Epithelial cell of esophagus (primary cell): ENCODE data around the gene PRR12.

Experiments
- DNase-seq: peaks from one replicate; pipeline ENCODE4 v3.0.0; 2010; ENCODE audit warnings: low read depth
- H3K4me3 ChIP-seq: 2 replicates; pipeline ENCODE4 v1.5.1; 2011; ENCODE audit warnings: mild to moderate bottlenecking, low read length, control low read depth
- TF ChIP-seq, protein P1 (sequence below): IDR thresholded peaks from 2 replicates; pipeline ENCODE4 v1.5.1; 2011; ENCODE audit warnings: low read depth, mild to moderate bottlenecking, low read length, control low read depth, inconsistent platforms; ENCODE audit not compliant: insufficient read depth; ENCODE audit errors: missing control alignments

The PRR12 gene

GRCh38 chr19:49596954-49597702 lies 6.1 kb downstream of the PRR12 start:
- TF ChIP-seq, protein P1, sequence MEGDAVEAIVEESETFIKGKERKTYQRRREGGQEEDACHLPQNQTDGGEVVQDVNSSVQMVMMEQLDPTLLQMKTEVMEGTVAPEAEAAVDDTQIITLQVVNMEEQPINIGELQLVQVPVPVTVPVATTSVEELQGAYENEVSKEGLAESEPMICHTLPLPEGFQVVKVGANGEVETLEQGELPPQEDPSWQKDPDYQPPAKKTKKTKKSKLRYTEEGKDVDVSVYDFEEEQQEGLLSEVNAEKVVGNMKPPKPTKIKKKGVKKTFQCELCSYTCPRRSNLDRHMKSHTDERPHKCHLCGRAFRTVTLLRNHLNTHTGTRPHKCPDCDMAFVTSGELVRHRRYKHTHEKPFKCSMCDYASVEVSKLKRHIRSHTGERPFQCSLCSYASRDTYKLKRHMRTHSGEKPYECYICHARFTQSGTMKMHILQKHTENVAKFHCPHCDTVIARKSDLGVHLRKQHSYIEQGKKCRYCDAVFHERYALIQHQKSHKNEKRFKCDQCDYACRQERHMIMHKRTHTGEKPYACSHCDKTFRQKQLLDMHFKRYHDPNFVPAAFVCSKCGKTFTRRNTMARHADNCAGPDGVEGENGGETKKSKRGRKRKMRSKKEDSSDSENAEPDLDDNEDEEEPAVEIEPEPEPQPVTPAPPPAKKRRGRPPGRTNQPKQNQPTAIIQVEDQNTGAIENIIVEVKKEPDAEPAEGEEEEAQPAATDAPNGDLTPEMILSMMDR: no peak
- DNase-seq: no peak

GRCh38 chr19:49597703-49597974 lies 6.7 kb downstream of the PRR12 start:
- no peak overlapping the region for H3K4me3 ChIP-seq
- DNase-seq: no peak
- TF ChIP-seq, protein P1: no peak

More at GRCh38 chr19:49596954-49597702, 6.1 kb downstream of the PRR12 start:
- H3K4me3 ChIP-seq: no peak overlapping the region

DNA sequence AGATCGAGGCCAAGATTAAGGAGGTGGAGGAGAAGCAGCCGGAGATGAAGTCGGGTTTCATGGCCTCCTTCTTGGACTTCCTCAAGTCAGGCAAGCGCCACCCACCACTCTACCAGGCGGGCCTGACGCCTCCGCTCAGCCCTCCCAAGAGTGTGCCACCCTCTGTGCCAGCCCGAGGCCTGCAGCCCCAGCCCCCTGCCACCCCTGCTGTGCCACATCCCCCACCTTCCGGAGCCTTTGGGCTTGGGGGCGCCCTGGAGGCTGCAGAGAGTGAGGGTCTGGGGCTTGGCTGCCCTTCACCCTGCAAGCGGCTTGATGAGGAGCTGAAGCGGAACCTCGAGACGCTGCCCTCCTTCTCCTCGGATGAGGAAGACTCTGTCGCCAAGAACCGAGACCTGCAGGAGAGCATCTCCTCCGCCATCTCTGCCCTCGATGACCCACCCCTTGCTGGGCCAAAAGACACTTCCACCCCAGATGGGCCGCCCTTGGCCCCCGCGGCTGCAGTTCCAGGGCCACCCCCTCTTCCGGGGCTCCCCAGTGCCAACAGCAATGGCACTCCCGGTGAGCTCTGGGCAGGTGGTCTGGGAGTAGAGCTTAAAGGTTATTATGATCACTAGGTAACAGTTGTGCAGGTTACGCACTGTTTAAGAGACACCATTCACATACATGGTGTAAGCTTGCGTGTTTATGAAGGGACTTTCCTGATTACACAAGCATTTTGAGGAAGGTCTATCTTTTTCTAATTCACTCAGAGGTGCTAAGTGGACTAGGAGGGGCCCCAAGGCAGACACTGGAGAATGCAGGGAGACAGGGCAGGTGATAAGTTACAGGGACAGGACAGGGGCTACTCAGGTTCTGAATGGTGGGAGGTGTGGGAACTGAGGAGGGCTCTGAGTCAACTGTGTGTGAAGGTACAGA lies 8.7 kb downstream of the PRR12 start:
- no peak overlapping the region for H3K4me3 ChIP-seq
- TF ChIP-seq, protein P1: no peak
- DNase-seq: no peak

DNA sequence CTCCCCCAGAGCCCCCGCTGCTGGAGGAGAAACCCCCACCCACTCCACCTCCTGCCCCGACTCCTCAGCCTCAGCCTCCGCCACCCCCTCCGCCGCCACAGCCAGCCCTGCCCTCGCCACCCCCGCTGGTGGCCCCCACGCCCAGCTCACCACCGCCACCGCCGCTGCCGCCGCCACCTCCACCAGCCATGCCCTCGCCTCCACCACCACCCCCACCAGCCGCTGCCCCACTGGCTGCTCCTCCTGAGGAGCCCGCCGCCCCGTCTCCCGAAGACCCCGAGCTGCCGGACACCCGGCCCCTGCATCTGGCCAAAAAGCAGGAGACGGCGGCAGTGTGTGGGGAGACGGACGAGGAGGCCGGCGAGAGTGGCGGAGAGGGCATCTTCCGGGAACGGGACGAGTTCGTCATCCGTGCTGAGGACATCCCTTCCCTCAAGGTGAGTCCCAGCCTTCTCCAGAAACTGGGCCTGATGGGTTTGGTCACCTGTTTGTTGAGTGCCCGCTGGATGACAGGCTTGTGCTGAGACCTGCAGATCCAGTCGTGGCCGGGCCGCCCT lies 10.6 kb downstream of the PRR12 start:
- H3K4me3 ChIP-seq: no peak overlapping the region
- DNase-seq: no peak
- TF ChIP-seq, protein P1: no peak

- no peak for DNase-seq
- H3K4me3 ChIP-seq: no peak overlapping the region
- TF ChIP-seq, protein P1: no peak
Observed at GRCh38 chr19:49602806-49603205, 11.8 kb downstream of the PRR12 start.

- no peak overlapping the region for H3K4me3 ChIP-seq
- DNase-seq: no peak
- TF ChIP-seq, protein P1: no peak
Observed at GRCh38 chr19:49605605-49606004, 14.6 kb downstream of the PRR12 start.
